Fibroblast of the conjunctiva (primary cell): ENCODE data around the gene MACIR.
"Not testable (repeated sequence)": the region's sequence is repeated elsewhere in the genome, so short reads cannot be mapped to it uniquely, and the experiment has no call there.

Source experiments
- DNase-seq: peaks from one replicate; pipeline ENCODE4 v3.0.0-alpha.2; 2010; ENCODE audit warnings: low read depth

The MACIR gene

GRCh38 chr5:103258368-103258956 is at the start of gene MACIR:
MACIR (plus strand) TSS chr5:103258763; CDS start chr5:103275920, 17,157 bp downstream.
- peak; percentile 96 for DNase-seq

GRCh38 chr5:103209065-103209464 is 49.5 kb upstream of the MACIR start:
- DNase-seq, result no peak

GRCh38 chr5:103210952-103211351 is 47.6 kb upstream of the MACIR start:
- no peak for DNase-seq

GRCh38 chr5:103211576-103212561 is 46.7 kb upstream of the MACIR start:
- no peak for DNase-seq

- no peak for DNase-seq
Observed at GRCh38 chr5:103216137-103216536, 42.4 kb upstream of the MACIR start.

- no peak for DNase-seq
Observed at GRCh38 chr5:103216697-103217096, 41.9 kb upstream of the MACIR start.

GRCh38 chr5:103217101-103217500 is 41.5 kb upstream of the MACIR start:
- no peak for DNase-seq

GRCh38 chr5:103218164-103218563 is 40.4 kb upstream of the MACIR start:
- no peak for DNase-seq

GRCh38 chr5:103219074-103219473 is 39.5 kb upstream of the MACIR start:
- DNase-seq, result not testable (repeated sequence)

- no peak for DNase-seq
Observed at GRCh38 chr5:103223031-103223955, 35.3 kb upstream of the MACIR start.

GRCh38 chr5:103224118-103224893 is 34.3 kb upstream of the MACIR start:
- peak; percentile 32 for DNase-seq

GRCh38 chr5:103224894-103225246 is 33.7 kb upstream of the MACIR start:
- DNase-seq, result no peak

GRCh38 chr5:103228061-103228460 is 30.5 kb upstream of the MACIR start:
- DNase-seq, result no peak

GRCh38 chr5:103228588-103228987 is 30.0 kb upstream of the MACIR start:
- DNase-seq, result no peak

GRCh38 chr5:103232393-103232999 is 26.1 kb upstream of the MACIR start:
- no peak for DNase-seq

- DNase-seq, result no peak
Observed at GRCh38 chr5:103234239-103234975, 24.2 kb upstream of the MACIR start.

GRCh38 chr5:103235891-103236290 is 22.7 kb upstream of the MACIR start:
- no peak for DNase-seq

GRCh38 chr5:103237778-103238177 is 20.8 kb upstream of the MACIR start:
- no peak for DNase-seq

- DNase-seq, result no peak
Observed at GRCh38 chr5:103243665-103244064, 14.9 kb upstream of the MACIR start.

GRCh38 chr5:103244398-103244797 is 14.2 kb upstream of the MACIR start:
- DNase-seq, result no peak
